Calu3 (cell line): Measurements from ENCODE around the gene SVEP1. TPM values are rescaled to one million over a fixed set of nuclear protein-coding genes. Genes with fewer than 3 reads are reported as not detected.

Source experiments
- BruUV-seq: library from RNA; stranded (reverse); fragments of 400-500 nt; replicated peaks from 2 replicates; lab custom pipeline; 2021; lab: Mats Ljungman, UMichigan
- CTCF ChIA-PET: fragments of 300-600 bp; sonication (Branson Sonifier 250); formaldehyde crosslinking; loops from one replicate; lab custom pipeline; 2022; ENCODE audit warnings: antibody characterized with exemption; lab: Charles Lee
- DNase-seq: peaks from one replicate; pipeline ENCODE4 v3.0.0; 2022
- H3K27ac Mint-ChIP-seq: one replicate; pipeline ENCODE4 v1.8.0; 2022; ENCODE audit warnings: mixed read lengths; ENCODE audit not compliant: unreplicated experiment
- H3K27me3 Mint-ChIP-seq: one replicate; pipeline ENCODE4 v1.8.0; 2022; ENCODE audit warnings: mixed read lengths; ENCODE audit not compliant: unreplicated experiment
- H3K36me3 Mint-ChIP-seq: one replicate; pipeline ENCODE4 v1.8.0; 2022; ENCODE audit warnings: mild to moderate bottlenecking, moderate library complexity, mixed read lengths; ENCODE audit not compliant: insufficient read depth, unreplicated experiment
- H3K4me1 Mint-ChIP-seq: one replicate; pipeline ENCODE4 v1.8.0; 2022; ENCODE audit warnings: mild to moderate bottlenecking, low read depth, mixed read lengths; ENCODE audit not compliant: unreplicated experiment
- H3K4me3 Mint-ChIP-seq: one replicate; pipeline ENCODE4 v1.8.0; 2022; ENCODE audit warnings: mild to moderate bottlenecking, low read depth, moderate library complexity, mixed read lengths; ENCODE audit not compliant: unreplicated experiment
- H3K9me3 Mint-ChIP-seq: one replicate; pipeline ENCODE4 v1.8.0; 2022; ENCODE audit warnings: low read depth, mixed read lengths; ENCODE audit not compliant: unreplicated experiment
- CTCF ChIP-seq: fragments of 200-600 bp; IDR thresholded peaks from one replicate; pipeline ENCODE4 v1.8.0; 2022; ENCODE audit warnings: antibody characterized with exemption; ENCODE audit not compliant: unreplicated experiment
- intact Hi-C: fragments of 100-400 bp; cut with micrococcal nuclease; formaldehyde crosslinking; loops from one replicate; pipeline ENCODE4 v1.10.0; 2022; ENCODE audit not compliant: unreplicated experiment
- total RNA-seq: library from RNA; stranded (reverse); gene quantifications from 2 replicates; pipeline ENCODE4 v1.2.3, GENCODE V29; 2022

Gene SVEP1
- total RNA-seq, 1 experiment from 2014 or later = 0.35 TPM

DNA sequence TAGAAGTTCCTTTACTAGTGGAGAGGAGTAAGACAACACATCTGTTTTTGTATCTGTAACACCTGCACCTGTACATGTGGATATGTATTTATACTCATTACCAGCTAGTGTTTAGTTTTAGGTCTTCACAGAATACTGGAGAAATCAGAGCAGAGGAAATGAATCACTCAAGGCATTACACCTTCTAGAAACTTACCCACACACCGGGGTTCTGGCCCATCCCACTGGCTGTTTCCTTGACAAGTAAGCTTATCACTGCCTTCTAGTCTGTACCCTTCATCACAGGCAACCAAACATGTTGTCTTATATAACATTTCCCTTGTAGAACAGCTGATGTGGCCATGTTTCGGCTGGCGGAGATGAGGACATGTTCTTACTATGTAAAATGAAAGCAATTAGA, 76.7 kb downstream of the SVEP1 start:
- H3K4me1 Mint-ChIP-seq = no peaks in the 10 kb centered on the region
- TF ChIP-seq CTCF = no peak
- intact Hi-C loops = no loop called here
- no TSS peak for BruUV-seq
- H3K9me3 Mint-ChIP-seq = no peaks in the 10 kb centered on the region
- no peaks in the 10 kb centered on the region for H3K36me3 Mint-ChIP-seq
- peaks cover 27% of the 10 kb centered on the region for H3K27me3 Mint-ChIP-seq
- no peak for DNase-seq
- H3K4me3 Mint-ChIP-seq = no peak overlapping the region
- H3K27ac Mint-ChIP-seq = no peak overlapping the region
- CTCF ChIA-PET = no interaction called here

DNA sequence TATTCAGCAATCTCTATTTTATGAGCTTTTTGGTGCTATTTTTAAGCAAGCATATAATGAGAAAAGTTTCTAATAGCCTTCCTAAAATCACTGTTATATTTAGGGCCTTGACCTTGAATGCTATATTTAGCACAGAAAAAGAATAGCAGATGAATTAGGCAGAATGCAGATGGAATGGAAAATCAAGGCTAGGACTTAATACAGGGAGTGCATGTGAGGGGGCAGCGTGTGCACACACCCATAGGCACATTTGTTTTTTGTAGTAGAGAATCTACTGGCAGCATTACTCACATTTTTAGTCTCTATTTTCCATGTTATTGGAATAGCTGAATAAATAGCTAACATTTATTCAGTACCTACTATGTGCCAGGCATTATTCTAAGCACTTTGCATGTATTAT, 79.9 kb downstream of the SVEP1 start:
- no peak for DNase-seq
- H3K27me3 Mint-ChIP-seq = peaks cover 25% of the 10 kb centered on the region
- no peak overlapping the region for H3K4me3 Mint-ChIP-seq
- TF ChIP-seq CTCF = no peak
- no peaks in the 10 kb centered on the region for H3K36me3 Mint-ChIP-seq
- intact Hi-C loops = no loop called here
- CTCF ChIA-PET = no interaction called here
- no TSS peak for BruUV-seq
- H3K4me1 Mint-ChIP-seq = no peaks in the 10 kb centered on the region
- no peaks in the 10 kb centered on the region for H3K9me3 Mint-ChIP-seq
- no peak overlapping the region for H3K27ac Mint-ChIP-seq

GRCh38 chr9:110487196-110487595, 92.3 kb downstream of the SVEP1 start:
- CTCF ChIA-PET = no interaction called here
- no peak for TF ChIP-seq CTCF
- no TSS peak for BruUV-seq
- peaks cover 36% of the 10 kb centered on the region for H3K27me3 Mint-ChIP-seq
- intact Hi-C loops = no loop called here
- H3K4me3 Mint-ChIP-seq = no peak overlapping the region
- H3K27ac Mint-ChIP-seq = no peak overlapping the region
- DNase-seq = no peak
- H3K9me3 Mint-ChIP-seq = peaks cover 2% of the 10 kb centered on the region
- no peaks in the 10 kb centered on the region for H3K36me3 Mint-ChIP-seq
- H3K4me1 Mint-ChIP-seq = no peaks in the 10 kb centered on the region

- H3K9me3 Mint-ChIP-seq = peaks cover 2% of the 10 kb centered on the region
- no peaks in the 10 kb centered on the region for H3K4me1 Mint-ChIP-seq
- intact Hi-C loops = no loop called here
- H3K36me3 Mint-ChIP-seq = no peaks in the 10 kb centered on the region
- no peak overlapping the region for H3K4me3 Mint-ChIP-seq
- CTCF ChIA-PET = interaction anchor here (0.6 kb wide), 1 partner anchor 643 kb away, joined by 3 read pairs; no protein-coding TSS in a partner anchor
- no peak overlapping the region for H3K27ac Mint-ChIP-seq
- TF ChIP-seq CTCF = no peak
- BruUV-seq = no TSS peak
- H3K27me3 Mint-ChIP-seq = peaks cover 36% of the 10 kb centered on the region
- no peak for DNase-seq
Observed at GRCh38 chr9:110486218-110486617, 93.3 kb downstream of the SVEP1 start.
